Liver (tissue), 9 donors: ENCODE results near the gene FAM120B. TPM values are rescaled to one million over a fixed set of nuclear protein-coding genes. Genes with fewer than 3 reads are reported as not detected.

Source experiments
- DNase-seq: peaks from one replicate; pipeline ENCODE4 v3.0.0-alpha.2; 2017; ENCODE audit warnings: low spot score
- H3K27ac ChIP-seq, 2 donors: one replicate each; pipeline ENCODE4 v1.7.0; 2013; ENCODE audit warnings: inconsistent platforms in 2 of 2, low read length in 2 of 2, control low read depth in 1 of 2, low read depth in 1 of 2, mild to moderate bottlenecking in 1 of 2
- H3K27me3 ChIP-seq, 4 donors: one replicate each; pipeline versions ENCODE4 v1.6.1 to v1.7.0; 2013; ENCODE audit warnings: low read length in 3 of 4, inconsistent platforms in 1 of 4, mild to moderate bottlenecking in 1 of 4, moderate library complexity in 1 of 4; ENCODE audit not compliant: control insufficient read depth in 4 of 4, insufficient read depth in 4 of 4
- H3K36me3 ChIP-seq, 4 donors: one replicate each; pipeline versions ENCODE4 v1.6.1 to v1.7.0; 2013; ENCODE audit warnings: low read length in 3 of 4, mild to moderate bottlenecking in 3 of 4, low read depth in 1 of 4, moderate library complexity in 1 of 4; ENCODE audit not compliant: control insufficient read depth in 4 of 4, insufficient read depth in 3 of 4
- H3K4me1 ChIP-seq, 4 donors: one replicate each; pipeline versions ENCODE4 v1.6.1 to v1.7.0; 2013; ENCODE audit warnings: low read length in 3 of 4, mild to moderate bottlenecking in 3 of 4, moderate library complexity in 1 of 4; ENCODE audit not compliant: control insufficient read depth in 4 of 4, insufficient read depth in 4 of 4
- H3K4me3 ChIP-seq, 3 donors: one replicate each; pipeline versions ENCODE4 v1.6.1 to v1.7.0; 2013; ENCODE audit warnings: low read length in 3 of 3, control low read depth in 1 of 3, low read depth in 1 of 3, mild to moderate bottlenecking in 1 of 3
- H3K9ac ChIP-seq, 2 donors: one replicate each; pipeline ENCODE4 v1.7.0; 2013; ENCODE audit warnings: low read length in 2 of 2, mild to moderate bottlenecking in 2 of 2, moderate library complexity in 2 of 2, control low read depth in 1 of 2, low read depth in 1 of 2
- H3K9me3 ChIP-seq, 4 donors: one replicate each; pipeline versions ENCODE4 v1.6.1 to v1.7.0; 2013; ENCODE audit warnings: low read length in 3 of 4; ENCODE audit not compliant: control insufficient read depth in 4 of 4
- ATF3 ChIP-seq: IDR thresholded peaks from 2 replicates; pipeline ENCODE4 v1.6.1; 2016; ENCODE audit warnings: antibody characterized with exemption
- CTCF ChIP-seq: fragments of 150-350 bp; IDR thresholded peaks from 2 replicates; pipeline ENCODE4 v1.5.1; 2017; ENCODE audit warnings: improper control_type of control experiment, low read depth, low read length; ENCODE audit not compliant: missing input control
- FOXA1 ChIP-seq: IDR thresholded peaks from 2 replicates; pipeline ENCODE4 v1.6.1; 2016; ENCODE audit warnings: antibody characterized with exemption
- FOXA2 ChIP-seq: IDR thresholded peaks from 2 replicates; pipeline ENCODE4 v1.6.1; 2016; ENCODE audit warnings: antibody characterized with exemption
- GABPA ChIP-seq, 2 donors: IDR thresholded peaks in 1 of 2; conservative IDR thresholded peaks in 1 of 2; 2 replicates each; pipeline ENCODE4 v1.6.1; 2016; ENCODE audit warnings: antibody characterized with exemption in 2 of 2, mild to moderate bottlenecking in 1 of 2, moderate library complexity in 1 of 2
- HNF4G ChIP-seq: IDR thresholded peaks from 2 replicates; pipeline ENCODE4 v1.6.1; 2016; ENCODE audit warnings: antibody characterized with exemption
- JUND ChIP-seq, 2 donors: IDR thresholded peaks; 2 replicates each; pipeline ENCODE4 v1.6.1; 2016; ENCODE audit warnings: antibody characterized with exemption in 2 of 2
- NR2F2 ChIP-seq: IDR thresholded peaks from 2 replicates; pipeline ENCODE4 v1.6.1; 2016; ENCODE audit warnings: antibody characterized with exemption
- RAD21 ChIP-seq, 2 donors: IDR thresholded peaks; 2 replicates each; pipeline ENCODE4 v1.6.1; 2016; ENCODE audit warnings: antibody characterized with exemption in 2 of 2, mild to moderate bottlenecking in 2 of 2
- REST ChIP-seq: IDR thresholded peaks from 2 replicates; pipeline ENCODE4 v1.6.1; 2016; ENCODE audit warnings: antibody characterized with exemption, mild to moderate bottlenecking
- RXRA ChIP-seq, 2 donors: IDR thresholded peaks; 2 replicates each; pipeline ENCODE4 v1.6.1; 2017 to 2018; ENCODE audit warnings: antibody characterized with exemption in 2 of 2, mild to moderate bottlenecking in 1 of 2
- SP1 ChIP-seq: IDR thresholded peaks from 2 replicates; pipeline ENCODE4 v1.6.1; 2018; ENCODE audit warnings: antibody characterized with exemption, mild to moderate bottlenecking
- TAF1 ChIP-seq: conservative IDR thresholded peaks from 2 replicates; pipeline ENCODE4 v1.6.1; 2016; ENCODE audit warnings: antibody characterized with exemption, mild to moderate bottlenecking
- YY1 ChIP-seq: IDR thresholded peaks from 2 replicates; pipeline ENCODE4 v1.6.1; 2016; ENCODE audit warnings: antibody characterized with exemption, mild to moderate bottlenecking
- ZBTB33 ChIP-seq: IDR thresholded peaks from 2 replicates; pipeline ENCODE4 v1.6.1; 2016; ENCODE audit warnings: antibody characterized with exemption
- WGBS: extraction: QIAGEN DNeasy Blood & Tissue Kit; methylation state at CpG from one replicate; pipeline ENCODE4 v1.1.7; 2013; 5-methylcytosine and 5-hydroxymethylcytosine counted together
- polyA plus RNA-seq, 2 donors: library from polyadenylated mRNA; stranded (reverse) in 1 of 2; unstranded in 1 of 2; fragments of 200-250 nt in 1 of 2; fragments of >200 nt in 1 of 2; fragmentation: Nextera tagmentation in 1 of 2; extraction: Ambion mirVana in 1 of 2; gene quantifications; one replicate each; pipeline versions ENCODE4 v1.2.1 to v1.2.3, GENCODE V29; 2013 to 2015
- total RNA-seq, 2 donors: library from RNA; depleted of rRNA; stranded (reverse); fragments of >200 nt; gene quantifications; one replicate each; pipeline ENCODE4 v1.2.3, GENCODE V29; 2014
- donor health status: healthy.
- donor health status: healthy.
- donor health status: healthy.
- donor health status: healthy.
- donor health status: healthy.

FAM120B gene
- total and polyA plus RNA-seq, 4 donors = 6.0 to 11.1 (median 9.1) TPM

GRCh38 chr6:170269151-170269845 lies 37.3 kb upstream of the FAM120B start:
- DNase-seq = no peak
- H3K4me1 ChIP-seq = peaks cover 0 to 10% (median 6%) of the 10 kb centered on the region in 4 donors
- no peak for TF ChIP-seq REST
- no peak for TF ChIP-seq JUND (IDR thresholded peaks at IDR 0.05)
- TF ChIP-seq RAD21 (IDR thresholded peaks at IDR 0.05) = no peak
- TF ChIP-seq TAF1 = no peak
- no peak for TF ChIP-seq GABPA (IDR thresholded peaks at IDR 0.05 in 1 of 2, conservative IDR thresholded peaks at IDR 0.05 in 1 of 2)
- TF ChIP-seq NR2F2 = no peak
- no peak for TF ChIP-seq RXRA (IDR thresholded peaks at IDR 0.05)
- no peak for TF ChIP-seq ZBTB33
- no peak for TF ChIP-seq HNF4G
- no peak for TF ChIP-seq ATF3
- H3K9ac ChIP-seq = no peak overlapping the region
- H3K4me3 ChIP-seq = no peak overlapping the region
- H3K36me3 ChIP-seq = no peaks in the 10 kb centered on the region
- no peaks in the 10 kb centered on the region for H3K9me3 ChIP-seq
- 79% methylated on average over 22 of the region's 22 CpGs for WGBS
- H3K27ac ChIP-seq = no peak overlapping the region
- H3K27me3 ChIP-seq = no peaks in the 10 kb centered on the region

- H3K9ac ChIP-seq = no peak overlapping the region
- peaks cover 0 to 10% (median 6%) of the 10 kb centered on the region in 4 donors for H3K4me1 ChIP-seq
- TF ChIP-seq ZBTB33 (no peak), HNF4G (no peak), SP1 (no peak), FOXA1 (no peak), REST (no peak), TAF1 (no peak), FOXA2 (no peak), RAD21 (IDR thresholded peaks at IDR 0.05) (no peak), GABPA (IDR thresholded peaks at IDR 0.05 in 1 of 2, conservative IDR thresholded peaks at IDR 0.05 in 1 of 2) (no peak), CTCF (no peak), YY1 (no peak)
- DNase-seq = no peak
- no peak overlapping the region for H3K4me3 ChIP-seq
- no peaks in the 10 kb centered on the region for H3K9me3 ChIP-seq
- H3K27me3 ChIP-seq = no peaks in the 10 kb centered on the region
- 91% methylated on average over 17 of the region's 17 CpGs for WGBS
- H3K27ac ChIP-seq = no peak overlapping the region
- H3K36me3 ChIP-seq = no peaks in the 10 kb centered on the region
These were observed 36.6 kb upstream of the FAM120B start for GRCh38 chr6:170269846-170270541.
